Activated T-helper 2 cell treated with anti-CD3 and anti-CD28 coated beads, Interferon-gamma antibody, Interleukin-2, Interleukin-4, amounts not matched to agents 10 μg/mL and 5 μg/mL and 100 μg/mL, durations not matched to agents 14 hours and 24 hours and 36 hours (primary cell): ENCODE results near the gene HAPSTR1. TPM values are rescaled to one million over a fixed set of nuclear protein-coding genes. Genes with fewer than 3 reads are reported as not detected.

Experiments
- DNase-seq: peaks from one replicate; pipeline ENCODE4 v3.0.0; 2021; ENCODE audit warnings: low spot score
- H3K27ac Mint-ChIP-seq: one replicate; pipeline ENCODE4 v1.8.0; 2021; ENCODE audit warnings: mixed read lengths
- H3K27me3 Mint-ChIP-seq: one replicate; pipeline ENCODE4 v1.8.0; 2021; ENCODE audit warnings: low read depth, mixed read lengths
- H3K36me3 Mint-ChIP-seq: one replicate; pipeline ENCODE4 v1.8.0; 2021; ENCODE audit warnings: low read depth, mixed read lengths
- H3K4me1 Mint-ChIP-seq: one replicate; pipeline ENCODE4 v1.8.0; 2021; ENCODE audit warnings: low read depth, mixed read lengths
- H3K4me3 Mint-ChIP-seq: one replicate; pipeline ENCODE4 v1.8.0; 2021; ENCODE audit warnings: low read depth, mild to moderate bottlenecking, moderate library complexity, mixed read lengths
- H3K9me3 Mint-ChIP-seq: one replicate; pipeline ENCODE4 v1.8.0; 2021; ENCODE audit warnings: mixed read lengths
- intact Hi-C: fragments of 100-400 bp; cut with micrococcal nuclease; formaldehyde crosslinking; loops from one replicate; pipeline ENCODE4 v1.15.1; 2023
- total RNA-seq: library from RNA; stranded (reverse); gene quantifications from 2 replicates; pipeline ENCODE4 v1.2.3, GENCODE V29; 2022

Gene HAPSTR1
- total RNA-seq, 1 donor from 2014 or later: 54.5 TPM

DNA sequence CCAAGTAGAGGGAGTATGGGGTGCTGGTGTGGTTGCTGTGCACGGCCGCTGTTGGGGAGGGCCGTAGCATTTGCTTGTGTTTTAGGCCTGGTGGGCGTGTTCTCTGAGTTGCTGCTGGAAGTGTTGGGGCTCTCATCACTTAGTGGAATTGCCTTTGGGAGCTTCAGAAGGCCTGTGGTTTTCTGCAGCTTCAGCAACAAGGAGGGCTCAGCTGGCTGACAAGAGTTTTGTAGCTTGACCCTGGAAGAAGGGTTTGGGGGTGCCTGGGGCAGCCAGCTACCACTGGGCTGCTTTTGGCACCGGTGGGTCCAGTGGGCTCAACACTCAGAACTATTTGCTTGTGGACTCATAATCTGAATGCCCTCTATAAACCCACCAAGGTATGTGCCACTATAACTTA is 30.9 kb downstream of the HAPSTR1 start:
- no peaks in the 10 kb centered on the region for H3K9me3 Mint-ChIP-seq
- intact Hi-C loops: loop anchor here (10.0 kb wide), 1 partner anchor 468 kb away; no protein-coding TSS in a partner anchor
- no peak overlapping the region for H3K27ac Mint-ChIP-seq
- no peak overlapping the region for H3K4me3 Mint-ChIP-seq
- H3K4me1 Mint-ChIP-seq: peaks cover 24% of the 10 kb centered on the region
- H3K27me3 Mint-ChIP-seq: no peaks in the 10 kb centered on the region
- H3K36me3 Mint-ChIP-seq: peaks cover 47% of the 10 kb centered on the region
- DNase-seq: no peak

GRCh38 chr16:9122969-9123368 is 31.5 kb downstream of the HAPSTR1 start:
- H3K36me3 Mint-ChIP-seq: peaks cover 41% of the 10 kb centered on the region
- no peaks in the 10 kb centered on the region for H3K9me3 Mint-ChIP-seq
- H3K27ac Mint-ChIP-seq: no peak overlapping the region
- no peaks in the 10 kb centered on the region for H3K27me3 Mint-ChIP-seq
- H3K4me3 Mint-ChIP-seq: no peak overlapping the region
- H3K4me1 Mint-ChIP-seq: peaks cover 26% of the 10 kb centered on the region
- DNase-seq: no peak
- intact Hi-C loops: loop anchor here (10.0 kb wide), 1 partner anchor 468 kb away; no protein-coding TSS in a partner anchor

DNA sequence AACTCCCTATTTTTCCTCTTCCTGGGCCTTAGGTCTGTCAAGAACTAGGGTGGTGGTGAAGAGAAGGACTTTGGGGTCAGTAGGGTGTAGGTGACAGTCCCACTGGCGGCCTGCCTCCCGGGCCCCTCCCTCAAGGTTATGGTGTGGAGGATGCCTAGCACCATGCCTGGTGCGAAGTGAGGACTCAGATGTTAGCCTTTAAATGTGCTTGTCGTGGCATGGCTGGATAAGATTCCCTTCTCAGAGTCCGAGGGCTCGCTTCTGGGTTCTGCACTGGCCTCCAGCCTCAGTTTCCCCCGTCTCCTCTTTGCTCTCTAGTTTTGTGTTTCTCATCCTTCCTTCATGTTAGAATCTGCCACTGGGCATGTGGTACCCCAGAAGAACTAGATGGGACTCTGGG is 32.0 kb downstream of the HAPSTR1 start:
- no peak for DNase-seq
- intact Hi-C loops: loop anchor here (10.0 kb wide), 1 partner anchor 469 kb away; no protein-coding TSS in a partner anchor
- peaks cover 37% of the 10 kb centered on the region for H3K36me3 Mint-ChIP-seq
- no peak overlapping the region for H3K27ac Mint-ChIP-seq
- H3K9me3 Mint-ChIP-seq: no peaks in the 10 kb centered on the region
- no peak overlapping the region for H3K4me3 Mint-ChIP-seq
- peaks cover 30% of the 10 kb centered on the region for H3K4me1 Mint-ChIP-seq
- no peaks in the 10 kb centered on the region for H3K27me3 Mint-ChIP-seq

DNA sequence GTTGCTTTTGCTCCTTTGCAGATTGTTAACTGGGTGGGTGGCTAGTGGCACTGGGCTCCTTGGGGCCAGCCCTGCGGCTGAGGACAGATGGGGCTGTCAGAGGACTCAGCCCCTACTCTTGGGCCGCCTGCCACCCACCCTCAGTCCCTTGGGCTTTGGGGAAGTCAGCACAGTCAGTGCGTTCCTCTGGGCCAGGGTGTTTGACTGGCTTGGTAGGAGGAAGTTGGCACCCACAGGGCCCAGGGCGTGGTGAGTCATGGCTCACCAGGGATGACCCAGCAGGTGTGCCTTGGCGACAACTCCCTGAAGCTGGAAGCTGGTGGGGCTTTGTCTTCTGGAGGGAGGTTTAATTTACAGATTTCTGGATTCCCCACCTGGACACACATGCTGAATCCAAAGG is 32.4 kb downstream of the HAPSTR1 start:
- intact Hi-C loops: loop anchor here (10.0 kb wide), 1 partner anchor 469 kb away; no protein-coding TSS in a partner anchor
- H3K9me3 Mint-ChIP-seq: no peaks in the 10 kb centered on the region
- peaks cover 33% of the 10 kb centered on the region for H3K36me3 Mint-ChIP-seq
- peaks cover 35% of the 10 kb centered on the region for H3K4me1 Mint-ChIP-seq
- no peak overlapping the region for H3K27ac Mint-ChIP-seq
- no peak for DNase-seq
- H3K4me3 Mint-ChIP-seq: no peak overlapping the region
- no peaks in the 10 kb centered on the region for H3K27me3 Mint-ChIP-seq

DNA sequence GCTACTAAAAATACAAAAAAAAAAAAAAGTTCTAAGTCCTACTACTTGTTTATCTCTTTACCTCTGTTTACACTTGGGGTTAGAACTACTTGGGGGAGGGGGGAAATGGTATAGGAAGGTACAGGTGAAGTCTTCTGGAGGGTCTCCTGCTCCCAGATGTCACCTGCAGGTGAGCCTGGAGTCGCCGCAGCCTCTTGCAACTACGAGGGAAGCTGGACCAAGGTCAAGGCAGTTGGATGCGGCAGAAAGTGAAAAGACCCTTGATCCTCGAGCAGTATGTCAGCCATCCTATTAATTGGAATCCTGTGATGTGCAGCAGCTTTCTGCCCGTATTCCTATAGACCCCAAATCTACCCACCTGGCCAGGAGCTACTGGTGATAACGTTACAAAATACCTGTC is 33.0 kb downstream of the HAPSTR1 start:
- Mint-ChIP-seq H3K27me3 (no peaks in the 10 kb centered on the region), H3K36me3 (peaks cover 30% of the 10 kb centered on the region), H3K27ac (no peak overlapping the region), H3K4me3 (no peak overlapping the region), H3K9me3 (no peaks in the 10 kb centered on the region), H3K4me1 (peaks cover 36% of the 10 kb centered on the region)
- intact Hi-C loops: loop anchor here (10.0 kb wide), 1 partner anchor 470 kb away; no protein-coding TSS in a partner anchor
- no peak for DNase-seq

GRCh38 chr16:9124908-9125584 is 33.6 kb downstream of the HAPSTR1 start:
- intact Hi-C loops: loop anchor here (5.0 to 10.0 kb wide), 2 partner anchors 328 to 470 kb away; partner anchors contain the start of genes PMM2 and TMEM186
- peaks cover 36% of the 10 kb centered on the region for H3K4me1 Mint-ChIP-seq
- H3K4me3 Mint-ChIP-seq: no peak overlapping the region
- peak overlapping the region; percentile 39 for H3K27ac Mint-ChIP-seq
- no peaks in the 10 kb centered on the region for H3K9me3 Mint-ChIP-seq
- H3K27me3 Mint-ChIP-seq: no peaks in the 10 kb centered on the region
- peaks cover 24% of the 10 kb centered on the region for H3K36me3 Mint-ChIP-seq
- DNase-seq: no peak

- intact Hi-C loops: loop anchor here (2.0 to 10.0 kb wide), 3 partner anchors 33 to 471 kb away; partner anchors contain the start of genes PMM2 and TMEM186
- Mint-ChIP-seq H3K4me3 (no peak overlapping the region), H3K4me1 (peaks cover 36% of the 10 kb centered on the region)
These were observed 34.4 kb downstream of the HAPSTR1 start for GRCh38 chr16:9125658-9126505.

GRCh38 chr16:9126609-9127008 is 35.2 kb downstream of the HAPSTR1 start:
- Mint-ChIP-seq H3K4me1 (peaks cover 36% of the 10 kb centered on the region), H3K27me3 (no peaks in the 10 kb centered on the region), H3K9me3 (no peaks in the 10 kb centered on the region), H3K27ac (peak overlapping the region; percentile 84), H3K4me3 (no peak overlapping the region), H3K36me3 (peaks cover 17% of the 10 kb centered on the region)
- intact Hi-C loops: loop anchor here (2.0 to 10.0 kb wide), 3 partner anchors 34 to 472 kb away; partner anchors contain the start of genes PMM2 and TMEM186
- no peak for DNase-seq

More at GRCh38 chr16:9125658-9126505, 34.4 kb downstream of the HAPSTR1 start:
- no peaks in the 10 kb centered on the region for H3K9me3 Mint-ChIP-seq
- no peak for DNase-seq
- H3K27me3 Mint-ChIP-seq: no peaks in the 10 kb centered on the region
- H3K27ac Mint-ChIP-seq: peak overlapping the region; percentile 57
- H3K36me3 Mint-ChIP-seq: peaks cover 21% of the 10 kb centered on the region

DNA sequence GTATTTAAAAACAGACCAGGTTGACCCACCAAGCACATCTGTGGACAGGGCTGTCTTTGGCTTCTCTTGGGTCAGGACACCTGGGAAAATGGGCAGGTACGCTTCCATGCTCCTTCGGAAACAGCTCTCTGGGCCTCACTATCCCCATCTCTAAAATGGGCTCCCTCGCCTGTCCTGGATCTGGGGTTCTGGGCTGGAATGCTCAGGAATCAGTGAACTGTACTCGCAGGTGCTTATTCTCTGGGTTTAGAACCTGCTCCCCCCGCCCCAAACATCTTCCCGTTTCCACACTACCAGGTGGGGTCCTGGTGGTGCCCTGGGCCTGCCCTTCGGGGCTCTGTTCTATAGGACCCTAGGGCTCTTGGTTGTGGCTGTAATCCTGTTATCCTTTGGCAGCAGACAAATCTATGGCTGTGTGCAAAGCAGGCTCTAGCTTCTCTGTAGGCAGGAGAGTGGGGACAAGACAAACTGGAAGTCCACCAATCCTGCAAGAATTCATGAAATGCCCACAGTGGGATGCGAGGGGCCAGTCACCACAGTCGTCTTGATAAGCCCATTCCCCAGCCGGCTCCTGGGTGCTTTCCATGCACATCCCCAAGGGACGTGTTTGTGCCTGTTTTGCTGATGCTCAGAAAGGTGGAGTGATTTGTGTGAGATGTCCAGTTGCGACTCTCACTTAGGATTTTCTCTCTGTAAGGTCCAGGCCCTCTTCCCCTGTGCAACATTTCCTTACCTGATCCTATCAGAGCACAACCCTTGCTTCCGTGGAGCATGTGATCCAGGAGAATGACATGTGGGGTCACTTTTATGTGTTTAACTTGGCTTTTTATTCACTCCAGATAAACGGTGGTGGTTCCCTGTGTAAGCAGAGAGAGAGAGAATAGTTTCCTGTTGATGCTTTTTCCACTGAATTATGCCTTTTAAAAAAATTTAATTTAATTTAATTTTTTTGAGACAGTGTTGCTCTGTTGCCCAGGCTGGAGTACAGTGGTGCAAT is 37.2 kb downstream of the HAPSTR1 start:
- Mint-ChIP-seq H3K4me1 (peaks cover 35% of the 10 kb centered on the region), H3K9me3 (no peaks in the 10 kb centered on the region), H3K27me3 (no peaks in the 10 kb centered on the region), H3K27ac (peak overlapping the region; percentile 72), H3K4me3 (peak overlapping the region; percentile 38), H3K36me3 (peaks cover 13% of the 10 kb centered on the region)
- no peak for DNase-seq
- intact Hi-C loops: loop anchor here (5.0 to 10.0 kb wide), 2 partner anchors 331 to 474 kb away; partner anchors contain the start of genes PMM2 and TMEM186

- H3K36me3 Mint-ChIP-seq: no peaks in the 10 kb centered on the region
- intact Hi-C loops: no loop called here
- peaks cover 13% of the 10 kb centered on the region for H3K4me1 Mint-ChIP-seq
- no peak overlapping the region for H3K27ac Mint-ChIP-seq
- peaks cover 5% of the 10 kb centered on the region for H3K27me3 Mint-ChIP-seq
- H3K9me3 Mint-ChIP-seq: no peaks in the 10 kb centered on the region
- H3K4me3 Mint-ChIP-seq: no peak overlapping the region
- no peak for DNase-seq
These were observed 42.9 kb downstream of the HAPSTR1 start for GRCh38 chr16:9134306-9134705.

DNA sequence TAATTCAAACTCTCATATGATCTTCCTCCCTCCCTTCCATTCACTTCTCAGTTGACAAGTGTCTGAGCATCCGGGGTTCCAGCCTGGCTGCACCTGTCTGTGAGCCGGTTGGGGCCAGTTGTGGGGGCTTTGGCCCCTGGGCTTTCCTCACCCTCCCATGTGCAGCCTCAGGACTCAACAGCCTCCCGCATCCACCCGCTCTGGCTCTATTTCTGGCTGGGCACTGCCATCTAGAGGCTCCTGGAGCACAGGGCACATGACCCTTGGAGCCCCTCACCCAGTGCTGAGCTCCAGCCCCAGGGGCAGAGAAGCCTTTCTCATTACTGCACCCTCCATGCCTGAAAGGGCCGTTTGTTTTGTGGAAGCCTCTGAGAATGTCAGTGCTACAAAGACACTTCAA is 43.3 kb downstream of the HAPSTR1 start:
- Mint-ChIP-seq H3K4me3 (no peak overlapping the region), H3K36me3 (no peaks in the 10 kb centered on the region), H3K27me3 (peaks cover 5% of the 10 kb centered on the region), H3K9me3 (no peaks in the 10 kb centered on the region), H3K4me1 (peaks cover 15% of the 10 kb centered on the region), H3K27ac (no peak overlapping the region)
- intact Hi-C loops: no loop called here
- peak; percentile 51 for DNase-seq

DNA sequence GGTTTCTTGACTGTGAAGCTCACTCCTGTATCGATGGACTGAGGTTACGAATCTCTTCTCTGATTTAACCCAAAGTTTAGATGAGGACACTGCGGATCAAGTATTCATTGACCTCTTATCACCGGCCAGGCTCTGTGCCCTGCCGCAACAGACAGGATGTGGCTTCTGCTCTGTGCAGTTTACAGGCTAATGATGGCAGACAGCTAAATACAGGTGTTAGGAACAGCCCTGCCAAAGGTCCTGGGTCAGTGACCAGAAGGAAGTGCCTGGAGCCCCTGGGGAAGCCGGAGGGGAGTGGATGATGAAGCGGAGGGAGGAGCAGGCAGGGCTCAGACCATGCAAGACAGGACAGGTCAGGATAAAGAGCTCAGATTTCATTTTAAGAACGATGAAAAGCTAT is 44.4 kb downstream of the HAPSTR1 start:
- Mint-ChIP-seq H3K27me3 (peaks cover 5% of the 10 kb centered on the region), H3K27ac (peak overlapping the region; percentile 58), H3K4me1 (peaks cover 16% of the 10 kb centered on the region), H3K9me3 (no peaks in the 10 kb centered on the region), H3K4me3 (no peak overlapping the region), H3K36me3 (no peaks in the 10 kb centered on the region)
- DNase-seq: no peak
- intact Hi-C loops: no loop called here
